H1 (cell line): ENCODE results near the gene AOPEP. TPM values are rescaled to one million over a fixed set of nuclear protein-coding genes. Genes with fewer than 3 reads are reported as not detected.

Experiments
- CTBP2 ChIP-seq: IDR thresholded peaks from 2 replicates; pipeline ENCODE4 v1.7.0; 2011; ENCODE audit warnings: borderline replicate concordance, mild to moderate bottlenecking, moderate library complexity, mixed read lengths, low read length; ENCODE audit not compliant: insufficient read depth, insufficient read length
- HDAC2 ChIP-seq, 2 experiments: fragments of 300-600 bp in 1 of 2; sonication (generic) in 1 of 2; IDR thresholded peaks; 2 replicates each; pipeline ENCODE4 v1.6.1; 2011 to 2012; ENCODE audit warnings: low read depth in 2 of 2, low read length in 2 of 2, mild to moderate bottlenecking in 2 of 2, moderate library complexity in 2 of 2, borderline replicate concordance in 1 of 2, inconsistent platforms in 1 of 2
- HDAC6 ChIP-seq: IDR thresholded peaks from one replicate; pipeline ENCODE4 v1.7.1; 2012; ENCODE audit warnings: low read depth, mild to moderate bottlenecking, inconsistent platforms, low read length, moderate library complexity
- NRF1 ChIP-seq: IDR thresholded peaks from 2 replicates; pipeline ENCODE4 v1.6.1; 2011; ENCODE audit warnings: mild to moderate bottlenecking, low read depth, low read length, improper control_type of control experiment
- RFX5 ChIP-seq: IDR thresholded peaks from 2 replicates; pipeline ENCODE4 v1.6.1; 2011; ENCODE audit warnings: low read depth, low read length, improper control_type of control experiment, borderline replicate concordance
- SIX5 ChIP-seq: IDR thresholded peaks from 2 replicates; pipeline ENCODE4 v1.6.1; 2011; ENCODE audit warnings: mild to moderate bottlenecking, low read depth, low read length
- ZNF274 ChIP-seq: IDR thresholded peaks from 2 replicates; pipeline ENCODE4 v1.7.0; 2012; ENCODE audit warnings: low read length, borderline replicate concordance; ENCODE audit errors: extremely low read depth
- polyA plus RNA-seq, 7 experiments: library from polyadenylated mRNA; depleted of rRNA in 3 of 7; stranded (reverse) in 5 of 7; unstranded in 2 of 7; fragments of >200 nt in 5 of 7; fragments of 200-250 nt in 2 of 7; gene quantifications; 1 replicate in 5 of 7; 2 replicates in 1 of 7; 4 replicates in 1 of 7; pipeline versions ENCODE4 v1.2.1 to v1.2.3, GENCODE V29; 2011 to 2013; ENCODE audit warnings: missing spikeins in 2 of 7, mixed read lengths in 2 of 7
- total RNA-seq: library from RNA; stranded (reverse); fragmentation: NEBNext Ultra II Directional; extraction: Animal tissue kit (Norgen Biotek cat#: 25700); gene quantifications from 2 replicates; pipeline ENCODE4 v1.2.1, GENCODE V29; 2021
- TF ChIP-seq, protein P1 (sequence below): fragments of 300-600 bp; sonication (generic); IDR thresholded peaks from 2 replicates; pipeline ENCODE4 v1.7.1; 2012; ENCODE audit warnings: low read length, moderate library complexity, mild to moderate bottlenecking, inconsistent platforms; ENCODE audit not compliant: insufficient replicate concordance
- TF ChIP-seq, protein P2 (sequence below): IDR thresholded peaks from 2 replicates; pipeline ENCODE4 v1.6.1; 2011; ENCODE audit warnings: low read length, improper control_type of control experiment
- TF ChIP-seq, protein P3 (sequence below): IDR thresholded peaks from 2 replicates; pipeline ENCODE4 v1.6.1; 2012; ENCODE audit warnings: inconsistent platforms

AOPEP gene
- total and polyA plus RNA-seq, 2 of the 8 experiments (the other 6 are each of a cell fraction or from before 2014, with no cell fraction given) = 6.1 to 14.3 TPM

DNA sequence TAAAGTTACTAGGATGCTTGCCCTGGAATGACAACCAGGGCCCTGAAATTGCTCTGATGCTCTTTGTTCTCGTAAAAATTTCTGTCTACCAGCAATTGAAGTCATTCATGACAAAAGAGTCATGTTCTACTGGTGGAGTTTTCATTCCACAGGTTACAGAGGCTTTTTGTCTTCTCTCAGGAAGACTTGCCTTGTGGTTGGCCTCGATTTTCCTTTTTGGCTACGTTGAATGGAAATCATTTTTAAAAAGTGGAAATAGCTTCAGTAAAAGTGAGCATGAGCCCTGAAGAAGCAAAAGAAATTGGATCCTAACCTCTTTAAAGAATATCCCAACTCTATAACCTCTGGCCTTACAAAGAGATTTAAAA is 255.2 kb downstream of the AOPEP start (continued):
- TF ChIP-seq, protein P1, sequence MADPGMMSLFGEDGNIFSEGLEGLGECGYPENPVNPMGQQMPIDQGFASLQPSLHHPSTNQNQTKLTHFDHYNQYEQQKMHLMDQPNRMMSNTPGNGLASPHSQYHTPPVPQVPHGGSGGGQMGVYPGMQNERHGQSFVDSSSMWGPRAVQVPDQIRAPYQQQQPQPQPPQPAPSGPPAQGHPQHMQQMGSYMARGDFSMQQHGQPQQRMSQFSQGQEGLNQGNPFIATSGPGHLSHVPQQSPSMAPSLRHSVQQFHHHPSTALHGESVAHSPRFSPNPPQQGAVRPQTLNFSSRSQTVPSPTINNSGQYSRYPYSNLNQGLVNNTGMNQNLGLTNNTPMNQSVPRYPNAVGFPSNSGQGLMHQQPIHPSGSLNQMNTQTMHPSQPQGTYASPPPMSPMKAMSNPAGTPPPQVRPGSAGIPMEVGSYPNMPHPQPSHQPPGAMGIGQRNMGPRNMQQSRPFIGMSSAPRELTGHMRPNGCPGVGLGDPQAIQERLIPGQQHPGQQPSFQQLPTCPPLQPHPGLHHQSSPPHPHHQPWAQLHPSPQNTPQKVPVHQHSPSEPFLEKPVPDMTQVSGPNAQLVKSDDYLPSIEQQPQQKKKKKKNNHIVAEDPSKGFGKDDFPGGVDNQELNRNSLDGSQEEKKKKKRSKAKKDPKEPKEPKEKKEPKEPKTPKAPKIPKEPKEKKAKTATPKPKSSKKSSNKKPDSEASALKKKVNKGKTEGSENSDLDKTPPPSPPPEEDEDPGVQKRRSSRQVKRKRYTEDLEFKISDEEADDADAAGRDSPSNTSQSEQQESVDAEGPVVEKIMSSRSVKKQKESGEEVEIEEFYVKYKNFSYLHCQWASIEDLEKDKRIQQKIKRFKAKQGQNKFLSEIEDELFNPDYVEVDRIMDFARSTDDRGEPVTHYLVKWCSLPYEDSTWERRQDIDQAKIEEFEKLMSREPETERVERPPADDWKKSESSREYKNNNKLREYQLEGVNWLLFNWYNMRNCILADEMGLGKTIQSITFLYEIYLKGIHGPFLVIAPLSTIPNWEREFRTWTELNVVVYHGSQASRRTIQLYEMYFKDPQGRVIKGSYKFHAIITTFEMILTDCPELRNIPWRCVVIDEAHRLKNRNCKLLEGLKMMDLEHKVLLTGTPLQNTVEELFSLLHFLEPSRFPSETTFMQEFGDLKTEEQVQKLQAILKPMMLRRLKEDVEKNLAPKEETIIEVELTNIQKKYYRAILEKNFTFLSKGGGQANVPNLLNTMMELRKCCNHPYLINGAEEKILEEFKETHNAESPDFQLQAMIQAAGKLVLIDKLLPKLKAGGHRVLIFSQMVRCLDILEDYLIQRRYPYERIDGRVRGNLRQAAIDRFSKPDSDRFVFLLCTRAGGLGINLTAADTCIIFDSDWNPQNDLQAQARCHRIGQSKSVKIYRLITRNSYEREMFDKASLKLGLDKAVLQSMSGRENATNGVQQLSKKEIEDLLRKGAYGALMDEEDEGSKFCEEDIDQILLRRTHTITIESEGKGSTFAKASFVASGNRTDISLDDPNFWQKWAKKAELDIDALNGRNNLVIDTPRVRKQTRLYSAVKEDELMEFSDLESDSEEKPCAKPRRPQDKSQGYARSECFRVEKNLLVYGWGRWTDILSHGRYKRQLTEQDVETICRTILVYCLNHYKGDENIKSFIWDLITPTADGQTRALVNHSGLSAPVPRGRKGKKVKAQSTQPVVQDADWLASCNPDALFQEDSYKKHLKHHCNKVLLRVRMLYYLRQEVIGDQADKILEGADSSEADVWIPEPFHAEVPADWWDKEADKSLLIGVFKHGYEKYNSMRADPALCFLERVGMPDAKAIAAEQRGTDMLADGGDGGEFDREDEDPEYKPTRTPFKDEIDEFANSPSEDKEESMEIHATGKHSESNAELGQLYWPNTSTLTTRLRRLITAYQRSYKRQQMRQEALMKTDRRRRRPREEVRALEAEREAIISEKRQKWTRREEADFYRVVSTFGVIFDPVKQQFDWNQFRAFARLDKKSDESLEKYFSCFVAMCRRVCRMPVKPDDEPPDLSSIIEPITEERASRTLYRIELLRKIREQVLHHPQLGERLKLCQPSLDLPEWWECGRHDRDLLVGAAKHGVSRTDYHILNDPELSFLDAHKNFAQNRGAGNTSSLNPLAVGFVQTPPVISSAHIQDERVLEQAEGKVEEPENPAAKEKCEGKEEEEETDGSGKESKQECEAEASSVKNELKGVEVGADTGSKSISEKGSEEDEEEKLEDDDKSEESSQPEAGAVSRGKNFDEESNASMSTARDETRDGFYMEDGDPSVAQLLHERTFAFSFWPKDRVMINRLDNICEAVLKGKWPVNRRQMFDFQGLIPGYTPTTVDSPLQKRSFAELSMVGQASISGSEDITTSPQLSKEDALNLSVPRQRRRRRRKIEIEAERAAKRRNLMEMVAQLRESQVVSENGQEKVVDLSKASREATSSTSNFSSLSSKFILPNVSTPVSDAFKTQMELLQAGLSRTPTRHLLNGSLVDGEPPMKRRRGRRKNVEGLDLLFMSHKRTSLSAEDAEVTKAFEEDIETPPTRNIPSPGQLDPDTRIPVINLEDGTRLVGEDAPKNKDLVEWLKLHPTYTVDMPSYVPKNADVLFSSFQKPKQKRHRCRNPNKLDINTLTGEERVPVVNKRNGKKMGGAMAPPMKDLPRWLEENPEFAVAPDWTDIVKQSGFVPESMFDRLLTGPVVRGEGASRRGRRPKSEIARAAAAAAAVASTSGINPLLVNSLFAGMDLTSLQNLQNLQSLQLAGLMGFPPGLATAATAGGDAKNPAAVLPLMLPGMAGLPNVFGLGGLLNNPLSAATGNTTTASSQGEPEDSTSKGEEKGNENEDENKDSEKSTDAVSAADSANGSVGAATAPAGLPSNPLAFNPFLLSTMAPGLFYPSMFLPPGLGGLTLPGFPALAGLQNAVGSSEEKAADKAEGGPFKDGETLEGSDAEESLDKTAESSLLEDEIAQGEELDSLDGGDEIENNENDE = no peak
- TF ChIP-seq, protein P2, sequence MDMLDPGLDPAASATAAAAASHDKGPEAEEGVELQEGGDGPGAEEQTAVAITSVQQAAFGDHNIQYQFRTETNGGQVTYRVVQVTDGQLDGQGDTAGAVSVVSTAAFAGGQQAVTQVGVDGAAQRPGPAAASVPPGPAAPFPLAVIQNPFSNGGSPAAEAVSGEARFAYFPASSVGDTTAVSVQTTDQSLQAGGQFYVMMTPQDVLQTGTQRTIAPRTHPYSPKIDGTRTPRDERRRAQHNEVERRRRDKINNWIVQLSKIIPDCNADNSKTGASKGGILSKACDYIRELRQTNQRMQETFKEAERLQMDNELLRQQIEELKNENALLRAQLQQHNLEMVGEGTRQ = no peak
- no peak for TF ChIP-seq CTBP2
- TF ChIP-seq HDAC6 = no peak
- TF ChIP-seq HDAC2 (IDR thresholded peaks at IDR 0.05; ENCODE audit: borderline replicate concordance in 1 of 2, low read depth in 2 of 2, low read length in 2 of 2) = no peak
- TF ChIP-seq, protein P3, sequence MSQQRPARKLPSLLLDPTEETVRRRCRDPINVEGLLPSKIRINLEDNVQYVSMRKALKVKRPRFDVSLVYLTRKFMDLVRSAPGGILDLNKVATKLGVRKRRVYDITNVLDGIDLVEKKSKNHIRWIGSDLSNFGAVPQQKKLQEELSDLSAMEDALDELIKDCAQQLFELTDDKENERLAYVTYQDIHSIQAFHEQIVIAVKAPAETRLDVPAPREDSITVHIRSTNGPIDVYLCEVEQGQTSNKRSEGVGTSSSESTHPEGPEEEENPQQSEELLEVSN = no peak
- TF ChIP-seq SIX5 = no peak
- no peak for TF ChIP-seq RFX5
- TF ChIP-seq NRF1 = no peak
- no peak for TF ChIP-seq ZNF274
